Effector CD4-positive, alpha-beta T cell (primary cell): ENCODE measurements around the gene WSCD2.

Experiments
- DNase-seq: peaks from one replicate; pipeline ENCODE4 v3.0.0-alpha.2; 2020

The WSCD2 gene

GRCh38 chr12:108128221-108129016, 669 bp upstream of the WSCD2 start:
- DNase-seq = no peak

DNA sequence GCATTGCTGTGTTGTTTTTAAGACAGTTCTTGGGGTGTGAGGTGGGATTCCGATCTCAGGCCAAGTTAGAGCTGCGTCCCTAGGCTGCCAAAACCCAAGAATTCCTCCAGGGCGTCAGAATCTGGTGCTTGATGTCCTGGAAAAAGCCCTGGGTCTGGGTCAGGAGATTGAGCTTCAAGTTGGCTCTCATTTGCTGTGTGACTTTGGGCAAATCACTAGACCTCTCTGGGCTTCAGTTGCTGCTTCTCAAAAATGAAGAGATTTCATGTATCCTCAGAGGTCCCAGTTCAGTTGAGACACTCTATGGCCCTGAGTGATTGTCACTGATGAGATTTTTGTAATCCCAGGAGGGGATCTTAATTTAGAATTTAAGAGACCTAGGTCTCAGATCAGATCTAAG, 1.9 kb downstream of the WSCD2 start:
- no peak for DNase-seq

DNA sequence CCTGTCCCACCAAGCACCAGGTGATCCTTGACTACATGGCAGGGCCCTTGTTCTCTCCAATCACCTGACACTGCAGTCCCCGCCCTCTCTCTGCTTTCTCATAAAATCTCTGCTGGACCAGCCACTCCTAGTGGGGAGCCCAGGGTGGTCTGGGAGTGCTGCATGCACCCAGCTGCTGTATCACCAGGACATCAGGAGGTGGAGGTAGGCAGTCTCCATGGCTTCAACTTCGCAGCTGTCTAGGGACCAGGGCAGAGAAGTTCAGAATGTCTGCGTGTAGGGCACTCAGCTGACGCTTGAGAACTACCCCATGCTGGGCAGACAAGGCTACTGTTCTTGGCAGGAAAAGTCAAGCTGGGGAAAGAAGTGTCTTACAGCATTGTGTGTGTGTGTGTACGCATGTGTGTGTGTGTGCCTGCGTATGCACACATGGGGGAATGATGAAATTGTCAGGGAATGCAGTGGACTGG, 2.6 kb downstream of the WSCD2 start:
- DNase-seq = no peak

DNA sequence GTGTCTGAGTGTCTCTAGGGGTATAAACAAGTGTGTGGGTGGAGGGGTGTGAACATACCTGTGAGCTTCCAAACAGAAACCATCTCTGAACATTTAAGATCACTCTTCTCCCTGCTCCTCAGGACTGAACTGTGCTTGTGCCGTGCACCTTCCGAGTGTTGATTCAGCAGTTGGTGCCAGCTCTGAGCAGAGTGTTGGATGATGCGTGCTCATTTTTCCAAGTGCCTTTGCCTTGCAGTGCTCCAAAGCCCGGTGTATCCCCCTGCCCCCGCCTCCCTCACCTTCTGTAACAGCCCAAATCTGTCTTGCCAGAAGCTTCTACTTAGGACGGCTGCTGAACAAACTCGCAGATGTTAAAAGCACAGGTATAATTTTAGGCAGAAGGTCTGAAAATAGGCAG, 4.4 kb downstream of the WSCD2 start:
- DNase-seq = no peak

DNA sequence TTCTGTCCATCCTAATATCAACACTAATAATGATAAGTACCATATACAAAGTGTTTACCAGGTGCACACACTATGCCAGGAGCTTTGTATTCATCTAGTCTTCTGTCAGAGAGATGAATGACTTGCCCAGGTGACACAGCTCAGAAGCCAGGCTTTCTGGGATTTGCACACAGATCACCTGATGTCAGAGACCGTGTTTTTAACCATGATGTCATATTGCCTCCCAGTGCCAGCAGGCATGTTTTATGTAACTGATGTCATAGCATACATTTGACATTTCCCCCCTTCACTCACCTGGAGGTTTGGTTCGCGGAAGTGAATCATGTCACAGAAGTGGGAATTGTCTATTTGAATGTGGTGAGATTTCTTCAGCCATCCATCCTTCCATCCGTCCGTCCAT, 5.7 kb downstream of the WSCD2 start:
- DNase-seq = no peak

- DNase-seq = no peak
Observed at GRCh38 chr12:108135627-108136026, 6.5 kb downstream of the WSCD2 start.

- no peak for DNase-seq
Observed at GRCh38 chr12:108136697-108137096, 7.6 kb downstream of the WSCD2 start.

GRCh38 chr12:108139454-108139853, 10.4 kb downstream of the WSCD2 start:
- no peak for DNase-seq

GRCh38 chr12:108140501-108140900, 11.4 kb downstream of the WSCD2 start:
- DNase-seq = no peak

- no peak for DNase-seq
Observed at GRCh38 chr12:108141600-108142130, 12.6 kb downstream of the WSCD2 start.

DNA sequence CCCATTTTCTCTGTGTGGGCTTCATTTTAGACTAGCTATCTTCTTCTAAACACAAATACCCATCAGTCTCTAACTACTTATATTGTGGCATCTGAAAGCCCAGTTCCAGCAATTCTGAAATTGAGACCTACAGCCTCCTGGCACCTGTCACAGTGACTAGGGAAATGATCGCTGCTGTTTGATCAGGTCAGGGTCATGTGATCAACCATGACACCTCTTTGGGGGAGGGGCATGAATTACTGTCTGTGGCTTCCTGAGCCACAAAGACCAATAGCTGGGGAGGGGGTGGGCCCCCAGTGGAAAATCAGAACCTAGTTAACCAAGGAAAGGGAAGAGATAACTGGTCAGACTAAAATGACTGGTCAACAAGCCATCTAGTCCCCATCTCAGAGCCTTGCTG, 14.1 kb downstream of the WSCD2 start:
- DNase-seq = no peak

- DNase-seq = no peak
Observed at GRCh38 chr12:108144080-108144479, 15.0 kb downstream of the WSCD2 start.

DNA sequence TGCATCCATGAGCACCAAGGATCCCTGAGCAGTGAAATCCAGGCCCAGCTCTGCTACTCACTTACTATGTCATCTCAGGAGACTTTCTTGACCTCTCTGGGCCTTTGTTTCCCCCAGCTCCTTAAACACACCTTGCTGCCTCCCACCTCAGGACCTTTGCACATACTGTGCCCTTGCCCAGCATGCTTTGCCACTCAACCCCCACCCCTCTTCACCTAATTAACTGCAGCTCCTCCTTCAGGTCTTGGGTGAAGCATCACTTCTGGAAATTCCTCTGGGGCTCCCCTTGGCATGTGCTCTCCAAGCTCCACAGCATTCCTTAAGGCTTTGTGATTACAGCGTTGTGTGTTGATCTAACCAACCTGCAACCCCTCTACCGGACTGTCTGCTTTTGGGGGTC, 15.9 kb downstream of the WSCD2 start:
- no peak for DNase-seq

DNA sequence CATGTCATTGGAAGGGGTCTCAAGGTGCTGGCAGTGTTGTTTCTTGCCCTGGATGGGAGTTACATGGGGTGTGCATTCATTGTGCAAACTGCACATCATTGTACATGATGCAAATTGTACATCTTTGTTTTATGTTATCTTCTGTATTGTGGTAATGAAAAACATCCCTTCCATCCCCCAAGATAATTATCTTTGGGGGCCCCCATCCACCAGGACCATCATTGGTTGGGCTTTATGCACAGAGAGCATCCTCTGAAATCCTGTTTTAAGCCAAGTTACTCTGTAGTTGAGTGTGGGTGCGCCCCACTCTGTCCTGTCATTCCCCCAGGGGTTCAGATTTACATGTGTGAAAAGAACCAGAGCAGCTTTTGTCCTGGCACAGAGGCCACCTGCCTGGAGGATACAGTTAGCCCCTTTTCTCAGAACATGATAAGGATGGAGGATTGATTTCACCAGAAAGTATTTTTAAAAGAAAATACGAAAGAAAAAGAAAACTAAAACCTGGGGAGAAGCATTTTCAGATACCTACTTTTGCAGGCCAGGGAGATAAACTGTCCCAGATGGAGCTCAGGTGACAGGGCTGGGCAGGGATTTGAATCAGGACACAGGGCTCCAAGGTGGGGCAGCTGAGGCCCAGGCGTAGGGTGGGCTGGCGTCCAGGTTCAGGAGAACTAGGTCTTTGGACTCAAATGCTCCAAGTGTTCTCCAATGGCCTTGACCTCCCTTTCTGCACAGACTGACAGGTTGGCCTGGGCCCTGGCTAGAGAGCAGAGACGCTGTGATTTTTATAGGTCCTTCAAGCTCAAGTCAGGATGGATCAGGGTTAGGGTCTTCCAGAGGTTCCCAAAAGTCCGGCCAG, 17.2 kb downstream of the WSCD2 start:
- DNase-seq = no peak

- no peak for DNase-seq
Observed at GRCh38 chr12:108147279-108147678, 18.2 kb downstream of the WSCD2 start.

GRCh38 chr12:108148521-108149074, 19.5 kb downstream of the WSCD2 start:
- DNase-seq = no peak

- DNase-seq = no peak
Observed at GRCh38 chr12:108150436-108150835, 21.3 kb downstream of the WSCD2 start.

DNA sequence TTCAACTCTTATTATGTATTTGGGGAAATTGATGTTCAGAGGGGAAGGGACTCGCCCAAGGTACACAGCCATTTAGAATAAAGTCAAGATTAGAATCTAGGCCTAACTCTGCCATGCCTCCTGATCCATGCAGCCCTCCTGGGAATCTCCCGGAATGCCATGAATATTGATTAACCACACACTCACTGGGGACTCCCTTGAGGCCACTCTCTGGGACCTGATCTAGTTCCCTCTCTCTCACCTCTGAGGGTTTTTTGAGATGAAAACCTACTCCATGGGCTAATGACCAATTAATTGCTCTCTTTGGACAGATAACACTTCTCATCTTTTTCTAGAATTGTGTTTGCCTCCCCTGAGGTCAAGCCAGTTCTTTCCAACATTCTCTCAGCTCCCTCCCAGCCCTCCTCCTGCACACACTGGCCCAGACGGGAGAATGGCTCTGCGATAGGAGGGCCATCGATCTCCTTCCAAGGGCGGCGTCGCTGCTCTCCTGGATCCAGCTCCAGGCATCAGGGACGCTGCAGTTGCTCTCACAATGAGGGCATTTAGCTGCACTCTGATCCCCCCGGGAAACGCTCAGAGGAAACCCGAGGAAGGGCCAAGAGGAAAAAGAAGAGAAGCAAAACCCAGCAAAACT, 22.6 kb downstream of the WSCD2 start:
- DNase-seq = no peak

- no peak for DNase-seq
Observed at GRCh38 chr12:108152170-108152538, 23.1 kb downstream of the WSCD2 start.

GRCh38 chr12:108156717-108157116, 27.6 kb downstream of the WSCD2 start:
- no peak for DNase-seq

GRCh38 chr12:108157870-108158459, 28.9 kb downstream of the WSCD2 start:
- no peak for DNase-seq

- no peak for DNase-seq
Observed at GRCh38 chr12:108162207-108162606, 33.1 kb downstream of the WSCD2 start.

GRCh38 chr12:108166505-108166904, 37.4 kb downstream of the WSCD2 start:
- no peak for DNase-seq
